K562 (cell line): ENCODE measurements around the gene GMPR. TPM values are rescaled to one million over a fixed set of nuclear protein-coding genes. Genes with fewer than 3 reads are reported as not detected.
A peak's percentile ranks its signal among the peaks of the same experiment; 100 is the strongest.
"Not testable (repeated sequence)": the region's sequence is repeated elsewhere in the genome, so short reads cannot be mapped to it uniquely, and the experiment has no call there.

Experiments
- ATAC-seq: fragments of 200-7000 bp; cut with Tn5 transposase; 3 replicates; pipeline ENCODE4 v1.9.1; 2020; ENCODE audit warnings: moderate library complexity
- BruUV-seq: library from RNA; stranded (reverse); fragments of 400-500 nt; replicated peaks from 2 replicates; lab custom pipeline; 2021; lab: Mats Ljungman, UMichigan
- CTCF ChIA-PET: fragments of 300-600 bp; formaldehyde crosslinking; extraction: SDS; loops from one replicate; lab custom pipeline; 2021; ENCODE audit warnings: low intra/inter-chr PET ratio; lab: Yijun Ruan, JAX
- POLR2A ChIA-PET: fragments of 300-600, 350-650 bp; sonication (Branson Sonifier 250); formaldehyde crosslinking; extraction: SDS; loops from one replicate; lab custom pipeline; 2021; ENCODE audit warnings: antibody characterized with exemption, inconsistent platforms; lab: Yijun Ruan, JAX
- DNase-seq, 4 experiments: peaks; one replicate each; pipeline versions ENCODE4 v3.0.0 to v3.0.0-alpha.2; 2011 to 2018; ENCODE audit warnings: low spot score in 3 of 4, mixed read lengths in 3 of 4; ENCODE audit errors: extremely low read depth in 1 of 4
- FAIRE-seq: peaks from 2 replicates; lab custom pipeline; 2011; peaks lifted over from hg19 to GRCh38; lab: Jason Lieb, UNC
- H2AFZ ChIP-seq: 2 replicates; pipeline ENCODE4 v1.6.0; 2011; ENCODE audit warnings: low read depth, low read length, control low read depth, inconsistent platforms
- H3K27ac ChIP-seq: fragments of 200-600 bp; 3 replicates; pipeline ENCODE4 v1.8.0; 2011; ENCODE audit warnings: low read depth, mild to moderate bottlenecking, control low read depth, inconsistent platforms, low read length, moderate library complexity, mixed read lengths; ENCODE audit errors: extremely low read depth
- H3K27me3 ChIP-seq, 2 experiments: fragments of 300-600 bp in 1 of 2; 2 replicates in 1 of 2; 3 replicates in 1 of 2; pipeline versions ENCODE4 v1.6.0 to v1.8.0; 2011; ENCODE audit warnings: inconsistent platforms in 2 of 2, low read length in 2 of 2, mild to moderate bottlenecking in 1 of 2, mixed read lengths in 1 of 2, moderate library complexity in 1 of 2; ENCODE audit not compliant: control insufficient read depth in 2 of 2, insufficient read depth in 2 of 2
- H3K36me3 ChIP-seq: fragments of 300-600 bp; 3 replicates; pipeline ENCODE4 v1.8.0; 2011; ENCODE audit warnings: mild to moderate bottlenecking, low read length, inconsistent platforms; ENCODE audit not compliant: control insufficient read depth, insufficient read depth
- H3K4me1 ChIP-seq, 2 experiments: fragments of 200-600 bp in 1 of 2; replicated peaks in 1 of 2; 2 replicates in 1 of 2; 3 replicates in 1 of 2; pipeline versions ENCODE4 v1.5.1 to v1.8.0; 2011; ENCODE audit warnings: inconsistent platforms in 2 of 2, low read length in 2 of 2, mild to moderate bottlenecking in 1 of 2, mixed read lengths in 1 of 2, moderate library complexity in 1 of 2; ENCODE audit not compliant: control insufficient read depth in 2 of 2, insufficient read depth in 2 of 2
- H3K4me2 ChIP-seq: 2 replicates; pipeline ENCODE4 v1.6.1; 2011; ENCODE audit warnings: low read length, control low read depth, inconsistent platforms, mixed read lengths; ENCODE audit not compliant: insufficient read depth
- H3K4me3 ChIP-seq: fragments of 200-600 bp; sonication (generic), shearing (Covaris generic); 2 replicates; pipeline ENCODE4 v1.5.1; 2016; ENCODE audit warnings: control low read depth, inconsistent platforms
- H3K79me2 ChIP-seq: fragments of 200-600 bp; 3 replicates; pipeline ENCODE4 v1.8.0; 2011; ENCODE audit warnings: low read length, inconsistent platforms; ENCODE audit not compliant: control insufficient read depth, insufficient read depth
- H3K9ac ChIP-seq, 2 experiments: 2 replicates each; pipeline versions ENCODE4 v1.6.0 to v1.6.1; 2011; ENCODE audit warnings: low read depth in 2 of 2, low read length in 2 of 2, control low read depth in 1 of 2, inconsistent platforms in 1 of 2, mild to moderate bottlenecking in 1 of 2, mixed read lengths in 1 of 2; ENCODE audit not compliant: insufficient read depth in 1 of 2
- H3K9me1 ChIP-seq: one replicate; pipeline ENCODE4 v1.6.0; 2011; ENCODE audit warnings: inconsistent platforms, mild to moderate bottlenecking, low read length, moderate library complexity; ENCODE audit not compliant: control insufficient read depth, insufficient read depth
- H3K9me3 ChIP-seq: replicated peaks from 2 replicates; pipeline ENCODE4 v1.5.1; 2011; ENCODE audit warnings: low read depth, low read length, inconsistent platforms; ENCODE audit not compliant: control insufficient read depth, insufficient read depth
- H4K20me1 ChIP-seq: replicated peaks from 2 replicates; pipeline ENCODE4 v1.6.1; 2011; ENCODE audit warnings: low read length, inconsistent platforms, mixed read lengths; ENCODE audit not compliant: control insufficient read depth, insufficient read depth
- DPF2 ChIP-seq: fragments of 450-650 bp; IDR thresholded peaks from 2 replicates; pipeline ENCODE4 v1.6.1; 2016
- PHF21A ChIP-seq: fragments of 450-650 bp; IDR thresholded peaks from 2 replicates; pipeline ENCODE4 v1.6.1; 2017; ENCODE audit warnings: low read depth, borderline replicate concordance
- POLR2B ChIP-seq: fragments of 450-650 bp; IDR thresholded peaks from 2 replicates; pipeline ENCODE4 v1.6.1; 2018; ENCODE audit warnings: low read depth; ENCODE audit not compliant: partially characterized antibody
- SOX6 ChIP-seq: fragments of 450-650 bp; IDR thresholded peaks from 2 replicates; pipeline ENCODE4 v1.6.1; 2014; ENCODE audit warnings: mild to moderate bottlenecking
- WGBS: fragments of 100-300 bp; shearing (Covaris generic); methylation state at CpG from one replicate; pipeline ENCODE4 v1.1.6; 2016; ENCODE audit warnings: low coverage, mixed read lengths; ENCODE audit not compliant: insufficient coverage; ENCODE audit errors: missing lambda C conversion rate; 5-methylcytosine and 5-hydroxymethylcytosine counted together
- in situ Hi-C: fragments of 300-500 bp; cut with MboI; formaldehyde crosslinking; loops from 4 replicates; pipeline ENCODE4 v1.15.0; 2018; ENCODE audit warnings: inconsistent platforms, mixed read lengths
- intact Hi-C: fragments of 100-400 bp; cut with micrococcal nuclease; formaldehyde crosslinking; loops from 2 replicates; pipeline ENCODE4 v1.14.2; 2022
- polyA plus RNA-seq, 8 experiments: library from polyadenylated mRNA; depleted of rRNA in 4 of 8; stranded (reverse) in 5 of 8; unstranded in 3 of 8; fragments of >200 nt; fragmentation: Nextera tagmentation in 2 of 8; fragmentation: Illumina TruSeq in 1 of 8; extraction: Ambion mirVana in 2 of 8; extraction: Trizol in 1 of 8; gene quantifications; 2 replicates each; pipeline versions ENCODE4 v1.2.1 to v1.2.3, GENCODE V29; 2011 to 2014; ENCODE audit warnings: inconsistent platforms in 1 of 8, missing spikeins in 1 of 8
- total RNA-seq, 7 experiments: library from RNA; depleted of rRNA in 6 of 7; stranded (reverse); fragments of >200 nt in 6 of 7; fragmentation: Illumina TruSeq in 2 of 7; extraction: Trizol in 2 of 7; gene quantifications; 2 replicates each; pipeline versions ENCODE4 v1.2.1 to v1.2.3, GENCODE V29; 2011 to 2021; ENCODE audit warnings: low replicate concordance in 1 of 7
- TF ChIP-seq, protein P1 (sequence below): fragments of 450-650 bp; IDR thresholded peaks from 2 replicates; pipeline ENCODE4 v1.7.0; 2016; ENCODE audit warnings: borderline replicate concordance
- TF ChIP-seq, protein P2 (sequence below): fragments of 250-450 bp; sonication (Bioruptor Pico); IDR thresholded peaks from 2 replicates; pipeline ENCODE4 v1.9.0; 2021; ENCODE audit warnings: mild to moderate bottlenecking, inconsistent platforms
- TF ChIP-seq, protein P3 (sequence below), 2 experiments: fragments of 450-650 bp; IDR thresholded peaks; 2 replicates each; pipeline ENCODE4 v1.6.1; 2016; ENCODE audit warnings: mild to moderate bottlenecking in 2 of 2, borderline replicate concordance in 1 of 2, low read depth in 1 of 2, moderate library complexity in 1 of 2

GMPR gene
- total and polyA plus RNA-seq, 9 of the 15 experiments (the other 6 are each of a cell fraction or from before 2014, with no cell fraction given), result 34.6 to 83.7 (median 49.8) TPM

DNA sequence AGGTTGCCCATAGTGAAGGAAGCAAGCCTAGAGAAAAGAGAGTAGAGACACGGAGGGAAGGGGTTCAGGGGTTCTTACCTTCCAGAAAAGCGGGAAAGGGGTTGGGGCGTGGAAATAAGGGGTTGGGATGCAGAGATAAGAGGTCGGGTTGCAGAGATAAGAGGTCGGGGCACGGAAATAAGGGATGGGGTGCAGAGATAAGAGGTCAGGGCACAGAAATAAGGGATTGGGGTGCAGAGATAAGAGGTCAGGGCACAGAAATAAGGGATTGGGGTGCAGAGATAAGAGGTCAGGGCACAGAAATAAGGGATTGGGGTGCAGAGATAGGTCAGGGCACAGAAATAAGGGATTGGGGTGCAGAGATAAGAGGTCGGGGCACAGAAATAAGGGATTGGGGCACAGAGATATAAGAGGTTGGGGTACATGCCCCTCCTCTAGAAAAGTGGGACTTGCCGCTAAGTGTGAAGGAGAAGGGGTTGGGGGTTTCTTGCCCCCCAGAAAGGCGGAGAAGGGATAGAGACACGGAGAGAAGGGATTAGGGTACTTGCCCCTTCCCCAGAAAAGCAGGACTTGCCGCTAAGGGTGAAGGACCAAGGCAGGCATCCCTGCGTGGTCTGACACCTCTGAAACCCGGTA lies 25.2 kb downstream of the GMPR start:
- H3K27ac ChIP-seq, result peak overlapping the region; percentile 21; the same call in 1 of the 3 replicates
- FAIRE-seq, CTCF ChIA-PET: not testable (repeated sequence)
- TF ChIP-seq PHF21A, result peak; percentile 67; the same call in 1 of the 2 replicates
- TF ChIP-seq, protein P1, sequence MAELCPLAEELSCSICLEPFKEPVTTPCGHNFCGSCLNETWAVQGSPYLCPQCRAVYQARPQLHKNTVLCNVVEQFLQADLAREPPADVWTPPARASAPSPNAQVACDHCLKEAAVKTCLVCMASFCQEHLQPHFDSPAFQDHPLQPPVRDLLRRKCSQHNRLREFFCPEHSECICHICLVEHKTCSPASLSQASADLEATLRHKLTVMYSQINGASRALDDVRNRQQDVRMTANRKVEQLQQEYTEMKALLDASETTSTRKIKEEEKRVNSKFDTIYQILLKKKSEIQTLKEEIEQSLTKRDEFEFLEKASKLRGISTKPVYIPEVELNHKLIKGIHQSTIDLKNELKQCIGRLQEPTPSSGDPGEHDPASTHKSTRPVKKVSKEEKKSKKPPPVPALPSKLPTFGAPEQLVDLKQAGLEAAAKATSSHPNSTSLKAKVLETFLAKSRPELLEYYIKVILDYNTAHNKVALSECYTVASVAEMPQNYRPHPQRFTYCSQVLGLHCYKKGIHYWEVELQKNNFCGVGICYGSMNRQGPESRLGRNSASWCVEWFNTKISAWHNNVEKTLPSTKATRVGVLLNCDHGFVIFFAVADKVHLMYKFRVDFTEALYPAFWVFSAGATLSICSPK, result 0 out of 2 replicates have a peak, but pooled peaks have one; percentile 17
- TF ChIP-seq POLR2B, result peak; percentile 53
- TF ChIP-seq, protein P2, sequence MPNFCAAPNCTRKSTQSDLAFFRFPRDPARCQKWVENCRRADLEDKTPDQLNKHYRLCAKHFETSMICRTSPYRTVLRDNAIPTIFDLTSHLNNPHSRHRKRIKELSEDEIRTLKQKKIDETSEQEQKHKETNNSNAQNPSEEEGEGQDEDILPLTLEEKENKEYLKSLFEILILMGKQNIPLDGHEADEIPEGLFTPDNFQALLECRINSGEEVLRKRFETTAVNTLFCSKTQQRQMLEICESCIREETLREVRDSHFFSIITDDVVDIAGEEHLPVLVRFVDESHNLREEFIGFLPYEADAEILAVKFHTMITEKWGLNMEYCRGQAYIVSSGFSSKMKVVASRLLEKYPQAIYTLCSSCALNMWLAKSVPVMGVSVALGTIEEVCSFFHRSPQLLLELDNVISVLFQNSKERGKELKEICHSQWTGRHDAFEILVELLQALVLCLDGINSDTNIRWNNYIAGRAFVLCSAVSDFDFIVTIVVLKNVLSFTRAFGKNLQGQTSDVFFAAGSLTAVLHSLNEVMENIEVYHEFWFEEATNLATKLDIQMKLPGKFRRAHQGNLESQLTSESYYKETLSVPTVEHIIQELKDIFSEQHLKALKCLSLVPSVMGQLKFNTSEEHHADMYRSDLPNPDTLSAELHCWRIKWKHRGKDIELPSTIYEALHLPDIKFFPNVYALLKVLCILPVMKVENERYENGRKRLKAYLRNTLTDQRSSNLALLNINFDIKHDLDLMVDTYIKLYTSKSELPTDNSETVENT (CRISPR knock-in tag), result 0 out of 2 replicates have a peak, but pooled peaks have one; percentile 11
- peak; percentile 87 for TF ChIP-seq SOX6
- TF ChIP-seq, protein P3, sequence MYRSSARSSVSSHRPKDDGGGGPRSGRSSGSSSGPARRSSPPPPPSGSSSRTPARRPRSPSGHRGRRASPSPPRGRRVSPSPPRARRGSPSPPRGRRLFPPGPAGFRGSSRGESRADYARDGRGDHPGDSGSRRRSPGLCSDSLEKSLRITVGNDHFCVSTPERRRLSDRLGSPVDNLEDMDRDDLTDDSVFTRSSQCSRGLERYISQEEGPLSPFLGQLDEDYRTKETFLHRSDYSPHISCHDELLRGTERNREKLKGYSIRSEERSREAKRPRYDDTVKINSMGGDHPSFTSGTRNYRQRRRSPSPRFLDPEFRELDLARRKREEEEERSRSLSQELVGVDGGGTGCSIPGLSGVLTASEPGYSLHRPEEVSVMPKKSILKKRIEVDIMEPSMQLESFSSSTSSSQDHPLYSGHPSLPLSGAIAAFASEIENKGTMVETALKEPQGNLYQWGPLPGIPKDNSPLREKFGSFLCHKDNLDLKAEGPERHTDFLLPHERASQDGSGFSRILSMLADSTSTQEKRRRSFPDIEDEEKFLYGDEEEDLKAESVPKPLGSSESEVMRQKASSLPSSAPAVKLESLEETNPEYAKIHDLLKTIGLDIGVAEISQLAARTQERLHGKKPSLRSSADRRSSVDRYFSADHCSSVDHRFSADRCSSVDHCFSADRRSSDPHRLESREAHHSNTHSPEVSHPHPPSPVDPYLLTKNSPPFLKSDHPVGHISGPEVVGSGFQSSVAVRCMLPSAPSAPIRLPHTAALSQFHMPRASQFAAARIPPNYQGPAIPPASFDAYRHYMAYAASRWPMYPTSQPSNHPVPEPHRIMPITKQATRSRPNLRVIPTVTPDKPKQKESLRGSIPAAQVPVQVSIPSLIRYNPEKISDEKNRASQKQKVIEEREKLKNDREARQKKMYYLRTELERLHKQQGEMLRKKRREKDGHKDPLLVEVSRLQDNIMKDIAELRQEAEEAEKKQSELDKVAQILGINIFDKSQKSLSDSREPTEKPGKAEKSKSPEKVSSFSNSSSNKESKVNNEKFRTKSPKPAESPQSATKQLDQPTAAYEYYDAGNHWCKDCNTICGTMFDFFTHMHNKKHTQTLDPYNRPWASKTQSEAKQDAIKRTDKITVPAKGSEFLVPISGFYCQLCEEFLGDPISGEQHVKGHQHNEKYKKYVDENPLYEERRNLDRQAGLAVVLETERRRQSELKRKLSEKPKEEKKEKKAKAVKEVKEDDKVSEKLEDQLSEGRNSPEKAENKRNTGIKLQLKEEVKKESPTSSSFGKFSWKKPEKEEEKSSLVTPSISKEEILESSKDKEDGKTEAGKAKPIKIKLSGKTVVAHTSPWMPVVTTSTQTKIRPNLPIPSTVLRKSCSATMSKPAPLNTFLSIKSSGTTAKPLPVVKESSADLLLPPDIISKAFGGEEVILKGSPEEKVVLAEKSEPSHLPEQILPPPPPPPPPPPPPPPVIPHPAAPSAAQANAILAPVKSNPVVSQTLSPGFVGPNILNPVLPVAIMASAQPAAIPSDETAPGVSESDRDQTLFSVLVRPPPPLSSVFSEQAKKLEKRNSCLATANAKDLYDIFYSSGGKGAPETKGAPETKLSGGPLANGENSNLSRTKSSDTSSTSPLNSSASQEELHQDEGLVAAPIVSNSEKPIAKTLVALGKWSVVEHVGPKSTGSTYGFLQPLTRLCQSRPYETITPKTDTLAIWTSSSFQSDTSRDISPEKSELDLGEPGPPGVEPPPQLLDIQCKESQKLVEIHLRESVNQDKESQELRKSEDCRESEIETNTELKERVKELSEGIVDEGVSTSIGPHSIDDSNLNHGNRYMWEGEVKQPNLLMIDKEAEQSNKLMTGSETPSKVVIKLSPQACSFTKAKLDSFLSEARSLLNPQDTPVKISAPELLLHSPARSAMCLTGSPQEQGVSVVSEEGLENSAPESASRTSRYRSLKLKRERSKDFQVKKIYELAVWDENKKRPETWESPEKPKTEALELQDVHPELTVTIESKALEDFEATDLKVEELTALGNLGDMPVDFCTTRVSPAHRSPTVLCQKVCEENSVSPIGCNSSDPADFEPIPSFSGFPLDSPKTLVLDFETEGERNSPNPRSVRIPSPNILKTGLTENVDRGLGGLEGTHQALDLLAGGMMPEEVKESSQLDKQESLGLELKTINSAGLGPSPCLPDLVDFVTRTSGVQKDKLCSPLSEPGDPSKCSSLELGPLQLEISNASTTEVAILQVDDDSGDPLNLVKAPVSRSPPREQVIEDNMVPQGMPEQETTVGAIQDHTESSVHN (IDR thresholded peaks at IDR 0.05; ENCODE audit: borderline replicate concordance in 1 of 2, low read depth in 1 of 2), result peak in 1 of 2 experiments; percentile 53; a peak in 1 of 4 replicates
- peak; percentile 90 for TF ChIP-seq DPF2

More for the DNA sequence above, 25.2 kb downstream of the GMPR start:
- H3K9me1 ChIP-seq, in situ Hi-C loops, H3K27me3 ChIP-seq, H3K9ac ChIP-seq, BruUV-seq, intact Hi-C loops, H3K9me3 ChIP-seq, H2AFZ ChIP-seq, H4K20me1 ChIP-seq, ATAC-seq, H3K4me3 ChIP-seq: not testable (repeated sequence)
- Histone ChIP-seq H3K4me1 (peaks cover 16 to 24% of the 10 kb centered on the region in 2 experiments), H3K36me3 (peaks cover 33% of the 10 kb centered on the region), H3K4me2 (peak overlapping the region; percentile 22; the same call in 1 of the 2 replicates), H3K79me2 (peaks cover 55% of the 10 kb centered on the region)
- DNase-seq, result peak in 1 of 4 experiments; percentile 51
- 27% methylated on average over 13 of the region's 13 CpGs for WGBS
- POLR2A ChIA-PET, result interaction anchor here (1.0 to 2.1 kb wide), 2 partner anchors 13 to 16 kb away, joined by 3 to 5 read pairs; no protein-coding TSS in a partner anchor
